ENCODE data around the gene GRK3.

- TF ChIP-seq POLR2A (IDR thresholded peaks at IDR 0.05) = no peak
- TF ChIP-seq, protein P1, sequence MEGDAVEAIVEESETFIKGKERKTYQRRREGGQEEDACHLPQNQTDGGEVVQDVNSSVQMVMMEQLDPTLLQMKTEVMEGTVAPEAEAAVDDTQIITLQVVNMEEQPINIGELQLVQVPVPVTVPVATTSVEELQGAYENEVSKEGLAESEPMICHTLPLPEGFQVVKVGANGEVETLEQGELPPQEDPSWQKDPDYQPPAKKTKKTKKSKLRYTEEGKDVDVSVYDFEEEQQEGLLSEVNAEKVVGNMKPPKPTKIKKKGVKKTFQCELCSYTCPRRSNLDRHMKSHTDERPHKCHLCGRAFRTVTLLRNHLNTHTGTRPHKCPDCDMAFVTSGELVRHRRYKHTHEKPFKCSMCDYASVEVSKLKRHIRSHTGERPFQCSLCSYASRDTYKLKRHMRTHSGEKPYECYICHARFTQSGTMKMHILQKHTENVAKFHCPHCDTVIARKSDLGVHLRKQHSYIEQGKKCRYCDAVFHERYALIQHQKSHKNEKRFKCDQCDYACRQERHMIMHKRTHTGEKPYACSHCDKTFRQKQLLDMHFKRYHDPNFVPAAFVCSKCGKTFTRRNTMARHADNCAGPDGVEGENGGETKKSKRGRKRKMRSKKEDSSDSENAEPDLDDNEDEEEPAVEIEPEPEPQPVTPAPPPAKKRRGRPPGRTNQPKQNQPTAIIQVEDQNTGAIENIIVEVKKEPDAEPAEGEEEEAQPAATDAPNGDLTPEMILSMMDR (IDR thresholded peaks at IDR 0.05) = no peak
These were observed 153.8 kb downstream of the GRK3 start for GRCh38 chr22:25718135-25718840.

Data from thyroid gland (tissue), 4 donors.